Measurements from ENCODE around the gene NUP85.
"Not testable (repeated sequence)": the region's sequence is repeated elsewhere in the genome, so short reads cannot be mapped to it uniquely, and the experiment has no call there.

The NUP85 gene

DNA sequence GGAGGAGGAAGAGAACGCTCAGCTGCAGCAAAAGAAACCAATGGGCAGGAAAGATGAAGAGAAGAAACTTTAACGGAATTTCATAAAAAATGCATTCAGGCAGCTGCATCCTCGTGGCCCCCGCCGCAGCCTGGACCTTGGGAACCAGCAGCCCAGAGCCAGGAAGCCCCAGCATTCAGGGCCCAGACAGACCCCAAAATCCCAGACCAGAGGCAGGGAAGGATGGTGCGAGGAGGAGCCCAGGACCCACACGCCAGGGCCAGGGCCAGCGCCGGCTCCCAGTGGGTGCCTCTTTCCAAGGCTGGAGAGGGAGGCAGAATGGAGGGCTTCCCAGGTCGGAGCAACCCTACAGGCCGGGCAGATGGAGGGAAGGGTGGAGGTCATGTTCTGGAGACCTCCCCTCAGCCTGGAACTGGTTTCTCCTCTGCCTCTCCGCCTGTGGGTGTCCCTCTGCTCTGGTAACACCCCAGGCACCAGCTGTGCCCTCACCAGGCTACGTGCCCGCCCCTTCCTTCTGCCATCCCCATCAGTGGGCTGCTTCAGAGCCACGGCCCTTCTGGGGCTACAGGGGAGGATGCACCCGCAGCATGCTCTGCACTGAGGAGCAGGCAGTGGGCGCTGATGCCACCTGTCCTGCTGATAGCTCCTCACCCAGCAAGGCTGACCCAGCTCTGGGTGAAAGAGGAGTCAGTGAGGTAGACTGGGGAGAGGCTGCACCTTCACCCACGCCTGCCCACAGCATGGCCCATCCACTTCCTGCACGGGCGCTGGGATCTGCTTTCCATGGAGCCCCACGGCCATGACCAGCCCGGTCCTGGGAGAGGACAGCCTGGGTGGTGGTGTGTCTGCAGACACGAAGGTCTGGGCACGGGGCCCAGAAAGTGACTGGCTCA, 66.7 kb downstream of the NUP85 start:
- DNase-seq (ENCODE audit: low spot score): no peak
- H3K4me3 Mint-ChIP-seq: peak overlapping the region; percentile 81
- H3K27ac Mint-ChIP-seq: peak overlapping the region; percentile 84
- H3K27me3 Mint-ChIP-seq (ENCODE audit: low read depth): no peaks in the 10 kb centered on the region
- peaks cover 30% of the 10 kb centered on the region for H3K4me1 Mint-ChIP-seq (ENCODE audit: low read depth)
- peaks cover 23% of the 10 kb centered on the region for H3K36me3 Mint-ChIP-seq (ENCODE audit: low read depth)
- no peaks in the 10 kb centered on the region for H3K9me3 Mint-ChIP-seq

DNA sequence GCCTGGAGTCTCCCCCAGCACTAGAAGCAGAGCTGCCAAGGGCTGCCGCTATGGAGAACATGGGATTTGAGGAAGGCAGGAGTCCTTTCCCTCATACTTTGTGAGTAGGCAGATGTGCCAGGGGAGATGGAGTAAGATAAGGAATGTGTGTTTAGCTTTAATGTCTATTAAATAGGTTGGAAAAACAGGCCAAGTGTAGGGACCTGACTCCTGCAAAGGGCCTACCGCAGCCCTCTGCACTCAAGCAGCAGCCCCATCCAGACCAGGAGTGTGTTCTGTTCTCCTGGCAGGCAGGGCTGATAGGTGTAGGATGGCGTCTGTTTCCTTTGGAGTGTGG, 67.3 kb downstream of the NUP85 start:
- Mint-ChIP-seq H3K36me3 (ENCODE audit: low read depth) (peaks cover 21% of the 10 kb centered on the region), H3K27me3 (ENCODE audit: low read depth) (no peaks in the 10 kb centered on the region), H3K9me3 (no peaks in the 10 kb centered on the region), H3K27ac (peak overlapping the region; percentile 70), H3K4me1 (ENCODE audit: low read depth) (peaks cover 29% of the 10 kb centered on the region), H3K4me3 (peak overlapping the region; percentile 81)
- DNase-seq (ENCODE audit: low spot score): no peak

DNA sequence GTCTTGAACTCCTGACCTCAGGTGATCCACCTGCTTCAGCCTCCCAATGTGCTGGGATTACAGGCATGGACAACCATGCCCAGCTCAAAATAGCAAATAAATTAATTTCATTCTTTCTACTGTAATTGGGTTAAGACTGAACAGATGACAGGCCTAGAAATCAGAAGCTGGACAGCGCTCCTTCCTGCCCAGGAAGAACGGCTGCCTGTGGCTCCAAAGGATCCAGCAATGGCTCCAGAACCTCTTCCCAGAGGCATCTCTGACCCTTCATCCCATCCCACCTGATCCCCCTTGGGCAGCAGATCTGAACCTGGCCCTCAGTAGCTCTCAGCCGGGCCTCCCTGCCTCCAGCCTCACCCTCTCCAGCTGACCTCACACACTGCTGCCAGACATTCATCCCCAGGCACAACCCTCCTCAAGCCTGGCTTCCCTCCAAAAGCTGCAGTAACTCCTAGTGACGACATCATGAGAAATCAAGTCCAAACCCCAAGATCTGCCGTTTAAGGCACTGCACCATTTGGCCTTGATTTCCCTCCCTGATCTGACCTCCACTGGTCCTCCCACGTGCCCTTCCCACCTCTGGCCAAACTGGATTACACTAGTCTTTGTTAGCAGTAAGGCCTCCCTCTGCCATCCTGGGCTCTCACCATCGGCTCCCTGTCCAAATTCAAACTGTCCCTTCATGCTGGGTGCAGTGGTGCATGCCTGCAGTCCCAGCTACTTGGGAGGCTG, 68.7 kb downstream of the NUP85 start:
- H3K4me1 Mint-ChIP-seq (ENCODE audit: low read depth): peaks cover 23% of the 10 kb centered on the region
- H3K9me3 Mint-ChIP-seq: no peaks in the 10 kb centered on the region
- H3K27ac Mint-ChIP-seq: peak overlapping the region; percentile 3
- peak overlapping the region; percentile 13 for H3K4me3 Mint-ChIP-seq
- DNase-seq (ENCODE audit: low spot score): no peak
- no peaks in the 10 kb centered on the region for H3K27me3 Mint-ChIP-seq (ENCODE audit: low read depth)
- H3K36me3 Mint-ChIP-seq (ENCODE audit: low read depth): peaks cover 23% of the 10 kb centered on the region

DNA sequence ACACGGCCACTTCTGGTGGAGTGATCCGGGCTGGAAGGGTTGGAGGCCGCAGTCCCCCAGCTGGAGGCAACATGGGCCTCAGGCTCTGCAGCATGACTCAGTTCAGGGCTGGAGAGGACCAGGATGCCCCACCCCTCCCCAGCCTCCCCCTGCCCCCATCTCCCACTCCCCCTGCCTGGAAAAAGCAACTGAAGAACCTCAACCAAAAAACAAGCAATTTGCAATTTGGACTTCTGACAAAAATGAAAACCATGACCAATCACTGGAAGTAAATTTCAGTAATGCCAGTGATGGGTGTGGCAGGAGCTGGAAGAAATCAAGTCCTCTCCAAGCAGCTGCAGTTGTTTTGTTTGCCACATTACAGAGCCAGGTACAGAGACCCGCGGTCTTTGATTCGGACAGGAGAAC, 72.2 kb downstream of the NUP85 start:
- Mint-ChIP-seq H3K4me1 (ENCODE audit: low read depth) (peaks cover 12% of the 10 kb centered on the region), H3K27me3 (ENCODE audit: low read depth) (no peaks in the 10 kb centered on the region), H3K4me3 (no peak overlapping the region), H3K9me3 (no peaks in the 10 kb centered on the region), H3K36me3 (ENCODE audit: low read depth) (peaks cover 24% of the 10 kb centered on the region), H3K27ac (no peak overlapping the region)
- no peak for DNase-seq (ENCODE audit: low spot score)

DNA sequence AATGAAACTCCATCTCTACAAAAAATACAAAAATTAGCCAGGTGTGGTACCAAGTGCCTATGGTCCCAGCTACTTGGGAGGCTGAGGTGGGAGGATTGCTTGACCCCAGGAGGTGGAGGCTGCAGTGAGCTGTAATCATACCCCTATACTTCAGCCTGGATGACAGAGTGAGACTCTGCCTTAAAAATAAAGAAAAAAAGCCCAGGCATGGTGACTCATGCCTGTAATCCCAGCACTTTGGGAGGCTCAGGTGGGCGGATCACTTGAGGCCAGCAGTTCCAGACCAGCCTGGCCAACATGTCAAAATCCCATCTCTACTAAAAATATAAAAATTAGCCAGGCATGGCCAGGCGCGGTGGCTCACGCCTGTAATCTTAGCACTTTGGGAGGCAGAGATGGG, 74.7 kb downstream of the NUP85 start:
- H3K27me3 Mint-ChIP-seq (ENCODE audit: low read depth); H3K4me1 Mint-ChIP-seq (ENCODE audit: low read depth); H3K4me3 Mint-ChIP-seq; DNase-seq (ENCODE audit: low spot score); H3K27ac Mint-ChIP-seq; H3K9me3 Mint-ChIP-seq: not testable (repeated sequence)
- H3K36me3 Mint-ChIP-seq (ENCODE audit: low read depth): peaks cover 20% of the 10 kb centered on the region

DNA sequence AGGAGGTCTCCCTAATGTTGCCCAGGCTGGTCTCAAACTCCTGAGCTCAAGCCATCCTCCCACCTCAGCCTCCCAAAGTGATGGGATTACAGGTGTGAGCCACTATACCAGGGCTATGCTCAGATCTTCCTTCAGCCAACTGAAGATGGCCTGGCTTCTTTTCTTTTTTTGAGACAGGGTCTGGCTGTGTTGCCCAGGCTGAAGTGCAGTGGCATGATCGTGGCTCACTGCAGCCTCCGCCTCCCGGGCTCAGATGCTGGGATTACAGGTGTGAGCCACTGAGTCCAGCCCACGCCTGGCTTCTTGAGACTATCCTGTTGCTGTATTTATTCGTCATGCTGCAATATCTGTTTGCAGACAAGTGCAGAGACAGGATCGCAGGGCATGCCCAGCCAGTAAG, 79.6 kb downstream of the NUP85 start:
- Mint-ChIP-seq H3K4me1 (ENCODE audit: low read depth) (peaks cover 7% of the 10 kb centered on the region), H3K4me3 (no peak overlapping the region), H3K36me3 (ENCODE audit: low read depth) (peaks cover 33% of the 10 kb centered on the region), H3K27ac (no peak overlapping the region), H3K9me3 (no peaks in the 10 kb centered on the region), H3K27me3 (ENCODE audit: low read depth) (no peaks in the 10 kb centered on the region)
- DNase-seq (ENCODE audit: low spot score): no peak
